Mucosa of descending colon (tissue), 3 donors: ENCODE results near the gene BBOX1. TPM values are rescaled to one million over a fixed set of nuclear protein-coding genes. Genes with fewer than 3 reads are reported as not detected.
"Not testable (repeated sequence)": the region's sequence is repeated elsewhere in the genome, so short reads cannot be mapped to it uniquely, and the experiment has no call there.

Experiments
- ATAC-seq: fragments of 200-7000 bp; cut with Tn5 transposase; one replicate; pipeline ENCODE4 v1.9.1; 2020; ENCODE audit warnings: mild to moderate bottlenecking, moderate library complexity
- DNase-seq, 3 donors: peaks; one replicate each; pipeline ENCODE4 v3.0.0-alpha.2; 2020
- H3K36me3 ChIP-seq: fragments of 200-600 bp; one replicate; pipeline ENCODE4 v1.8.0; 2021; ENCODE audit warnings: low read depth, mild to moderate bottlenecking
- H3K4me1 ChIP-seq: fragments of 200-600 bp; one replicate; pipeline ENCODE4 v1.8.0; 2021; ENCODE audit warnings: low read depth, mild to moderate bottlenecking
- H3K4me3 ChIP-seq: fragments of 200-600 bp; one replicate; pipeline ENCODE4 v1.8.0; 2021; ENCODE audit warnings: mild to moderate bottlenecking
- H3K9me3 ChIP-seq: fragments of 200-600 bp; one replicate; pipeline ENCODE4 v1.8.0; 2021; ENCODE audit warnings: mild to moderate bottlenecking
- intact Hi-C, 2 donors: fragments of 100-400 bp; cut with DNase I in 1 of 2; cut with micrococcal nuclease in 1 of 2; formaldehyde crosslinking; loops; one replicate each; pipeline versions ENCODE4 v1.11.0 to v1.11.1; 2022; cut with DNase I, micrococcal nuclease
- total RNA-seq, 3 donors: library from RNA; stranded (reverse); fragmentation: NEBNext Ultra II Directional in 2 of 3; extraction: Animal tissue kit (Norgen Biotek cat#: 25700) in 2 of 3; gene quantifications; one replicate each; pipeline versions ENCODE4 v1.2.1 to v1.2.4, GENCODE V29; 2021 to 2023
- TF ChIP-seq, protein P1 (sequence below): fragments of 200-600 bp; IDR thresholded peaks from one replicate; pipeline ENCODE4 v1.8.0; 2022; ENCODE audit warnings: antibody characterized with exemption, mild to moderate bottlenecking
- donor health status: DM: no; HTN: no; CAD: no; lungs with moderate emphysema.
- donor health status: DM: no; HTN: no; CAD: no.
- donor health status: DM: no; HTN: yes; CAD: no.

Gene BBOX1
- total RNA-seq, 3 donors from 2014 or later: not detected

DNA sequence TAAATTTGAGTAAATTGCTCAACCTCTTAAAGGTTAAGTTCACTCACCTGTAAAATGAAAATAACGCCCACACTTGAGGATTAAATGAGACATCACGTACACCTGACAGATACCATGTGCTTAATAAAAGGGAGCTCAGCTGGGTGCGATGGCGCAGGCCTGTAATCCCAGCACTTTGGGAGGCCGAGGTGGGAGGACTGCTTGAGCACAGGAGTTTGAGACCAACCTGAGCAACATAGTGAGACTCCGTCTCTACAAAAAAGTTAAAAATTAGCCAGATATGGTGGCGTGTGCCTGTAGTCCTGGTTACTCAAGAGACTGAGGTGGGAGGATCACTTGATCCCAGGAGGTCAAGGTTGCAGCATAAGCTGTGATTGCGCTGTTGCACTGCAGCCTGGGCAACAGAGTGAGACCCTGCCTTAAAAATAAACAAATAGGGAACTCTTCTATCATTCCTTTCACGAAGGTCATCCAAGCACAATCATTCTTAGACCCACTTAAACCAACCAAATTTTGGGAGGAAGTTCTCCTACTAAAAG, 134.1 kb downstream of the BBOX1 start:
- no peaks in the 10 kb centered on the region for H3K36me3 ChIP-seq
- no peaks in the 10 kb centered on the region for H3K9me3 ChIP-seq
- ATAC-seq (no peak), DNase-seq (no peak)
- H3K4me1 ChIP-seq: peaks cover 10% of the 10 kb centered on the region
- TF ChIP-seq, protein P1, sequence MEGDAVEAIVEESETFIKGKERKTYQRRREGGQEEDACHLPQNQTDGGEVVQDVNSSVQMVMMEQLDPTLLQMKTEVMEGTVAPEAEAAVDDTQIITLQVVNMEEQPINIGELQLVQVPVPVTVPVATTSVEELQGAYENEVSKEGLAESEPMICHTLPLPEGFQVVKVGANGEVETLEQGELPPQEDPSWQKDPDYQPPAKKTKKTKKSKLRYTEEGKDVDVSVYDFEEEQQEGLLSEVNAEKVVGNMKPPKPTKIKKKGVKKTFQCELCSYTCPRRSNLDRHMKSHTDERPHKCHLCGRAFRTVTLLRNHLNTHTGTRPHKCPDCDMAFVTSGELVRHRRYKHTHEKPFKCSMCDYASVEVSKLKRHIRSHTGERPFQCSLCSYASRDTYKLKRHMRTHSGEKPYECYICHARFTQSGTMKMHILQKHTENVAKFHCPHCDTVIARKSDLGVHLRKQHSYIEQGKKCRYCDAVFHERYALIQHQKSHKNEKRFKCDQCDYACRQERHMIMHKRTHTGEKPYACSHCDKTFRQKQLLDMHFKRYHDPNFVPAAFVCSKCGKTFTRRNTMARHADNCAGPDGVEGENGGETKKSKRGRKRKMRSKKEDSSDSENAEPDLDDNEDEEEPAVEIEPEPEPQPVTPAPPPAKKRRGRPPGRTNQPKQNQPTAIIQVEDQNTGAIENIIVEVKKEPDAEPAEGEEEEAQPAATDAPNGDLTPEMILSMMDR: no peak
- intact Hi-C loops: no loop called here
- no peak overlapping the region for H3K4me3 ChIP-seq

DNA sequence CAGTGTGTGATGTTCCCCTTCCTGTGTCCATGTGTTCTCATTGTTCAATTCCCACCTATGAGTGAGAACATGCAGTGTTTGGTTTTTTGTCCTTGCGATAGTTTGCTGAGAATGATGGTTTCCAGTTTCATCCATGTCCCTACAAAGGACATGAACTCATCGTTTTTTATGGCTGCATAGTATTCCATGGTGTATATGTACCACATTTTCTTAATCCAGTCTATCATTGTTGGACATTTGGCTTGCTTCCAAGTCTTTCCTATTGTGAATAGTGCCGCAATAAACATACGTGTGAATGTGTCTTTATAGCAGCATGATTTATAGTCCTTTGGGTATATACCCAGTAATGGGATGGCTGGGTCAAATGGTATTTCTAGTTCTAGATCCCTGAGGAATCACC, 134.9 kb downstream of the BBOX1 start:
- intact Hi-C loops, H3K9me3 ChIP-seq, DNase-seq, H3K36me3 ChIP-seq, H3K4me1 ChIP-seq, H3K4me3 ChIP-seq, ATAC-seq: not testable (repeated sequence)

Other genes with a start within 250 kb of the BBOX1 start
- 10 to 100 TPM in 1 of 3 donors, 1 to 10 TPM in 1, under 1 TPM in 1; 0.84 to 21.3 (median 2.8) TPM for gene FIBIN, start 46.7 kb upstream of the BBOX1 start, total RNA-seq